Epithelial cell of esophagus (primary cell): ENCODE data around the gene DNAJA4.

ENCODE experiments used
- DNase-seq: peaks from one replicate; pipeline ENCODE4 v3.0.0; 2010; ENCODE audit warnings: low read depth
- H3K4me3 ChIP-seq: 2 replicates; pipeline ENCODE4 v1.5.1; 2011; ENCODE audit warnings: mild to moderate bottlenecking, low read length, control low read depth
- CTCF ChIP-seq: IDR thresholded peaks from 2 replicates; pipeline ENCODE4 v1.5.1; 2011; ENCODE audit warnings: low read depth, mild to moderate bottlenecking, low read length, control low read depth, inconsistent platforms; ENCODE audit not compliant: insufficient read depth; ENCODE audit errors: missing control alignments

Gene DNAJA4

GRCh38 chr15:78264304-78265136 is at the start of gene DNAJA4:
TSS of gene DNAJA4 (plus strand) at chr15:78264562. CDS start at chr15:78264764, 202 bp downstream.
- peak; percentile 40 for DNase-seq
- TF ChIP-seq CTCF: no peak
- H3K4me3 ChIP-seq: peak within 1 kb of the TSS; percentile 54

GRCh38 chr15:78216276-78217104 is 47.9 kb upstream of the DNAJA4 start:
- no peak for TF ChIP-seq CTCF
- no peak overlapping the region for H3K4me3 ChIP-seq
- peak; percentile 88 for DNase-seq

DNA sequence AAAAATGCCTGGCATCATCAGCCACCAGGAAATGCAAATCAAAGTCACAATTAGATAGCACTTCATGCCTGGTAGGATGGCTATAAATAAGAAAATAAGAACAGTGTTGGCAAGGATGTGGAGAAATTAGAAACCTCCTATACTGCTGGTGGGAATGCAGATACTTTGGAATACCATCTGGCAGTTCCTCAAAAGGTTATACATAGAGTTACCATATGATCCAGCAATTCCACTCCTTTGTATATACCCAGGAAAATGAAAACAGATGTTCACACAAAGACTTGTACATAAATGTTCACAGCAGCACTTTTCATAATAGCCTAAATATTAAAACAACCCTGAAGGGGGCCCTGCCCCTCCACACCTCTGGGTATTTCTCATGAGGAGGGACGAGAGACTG is 43.6 kb upstream of the DNAJA4 start:
- H3K4me3 ChIP-seq: no peak overlapping the region
- no peak for DNase-seq
- no peak for TF ChIP-seq CTCF

DNA sequence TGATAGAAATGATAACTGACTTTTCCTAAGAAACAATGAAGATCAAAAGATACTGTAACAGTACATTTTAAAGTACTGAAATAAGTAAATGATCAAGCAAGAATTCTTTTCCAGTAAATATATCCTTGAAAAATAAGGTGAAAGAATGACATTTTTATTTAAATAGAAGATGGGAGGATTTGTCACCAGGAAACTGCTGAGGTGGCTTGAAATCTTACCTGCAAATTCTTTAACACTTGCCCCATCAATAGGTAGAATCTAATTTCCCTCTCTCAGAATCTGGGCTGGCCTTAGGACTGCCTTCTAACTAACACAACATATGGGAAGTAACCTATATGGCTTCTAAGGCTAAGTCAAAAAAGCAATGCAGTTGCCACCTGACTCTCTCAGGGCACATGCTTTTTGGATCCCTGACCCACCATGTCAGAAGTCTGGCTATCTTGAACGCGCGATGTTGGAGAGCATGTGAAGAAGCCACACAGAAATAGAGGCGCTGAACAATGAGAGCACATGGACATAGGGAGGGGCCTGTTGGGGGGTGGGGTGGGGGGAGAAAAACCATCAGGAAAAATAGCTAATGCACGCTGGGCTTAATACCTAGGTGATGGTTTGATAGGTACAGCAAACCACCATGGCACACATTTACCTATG is 41.5 kb upstream of the DNAJA4 start:
- TF ChIP-seq CTCF: no peak
- H3K4me3 ChIP-seq: no peak overlapping the region
- DNase-seq: no peak

- no peak overlapping the region for H3K4me3 ChIP-seq
- TF ChIP-seq CTCF: no peak
- DNase-seq: no peak
These were observed 40.9 kb upstream of the DNAJA4 start for GRCh38 chr15:78223396-78224022.

GRCh38 chr15:78224023-78224411 is 40.3 kb upstream of the DNAJA4 start:
- no peak overlapping the region for H3K4me3 ChIP-seq
- peak; percentile 46 for DNase-seq
- no peak for TF ChIP-seq CTCF
